Stimulated activated CD4-positive, alpha-beta T cell treated with anti-CD3 and anti-CD28 coated beads, Interleukin-4, amount 100 ng/mL, for 48 hours (primary cell): Measurements from ENCODE around the gene HCN1.
"Not testable (repeated sequence)": the region's sequence is repeated elsewhere in the genome, so short reads cannot be mapped to it uniquely, and the experiment has no call there.

Experiments used
- DNase-seq, 2 donors: peaks; one replicate each; pipeline ENCODE4 v3.0.0-alpha.2; 2020; ENCODE audit warnings: low read depth in 2 of 2

The HCN1 gene

DNA sequence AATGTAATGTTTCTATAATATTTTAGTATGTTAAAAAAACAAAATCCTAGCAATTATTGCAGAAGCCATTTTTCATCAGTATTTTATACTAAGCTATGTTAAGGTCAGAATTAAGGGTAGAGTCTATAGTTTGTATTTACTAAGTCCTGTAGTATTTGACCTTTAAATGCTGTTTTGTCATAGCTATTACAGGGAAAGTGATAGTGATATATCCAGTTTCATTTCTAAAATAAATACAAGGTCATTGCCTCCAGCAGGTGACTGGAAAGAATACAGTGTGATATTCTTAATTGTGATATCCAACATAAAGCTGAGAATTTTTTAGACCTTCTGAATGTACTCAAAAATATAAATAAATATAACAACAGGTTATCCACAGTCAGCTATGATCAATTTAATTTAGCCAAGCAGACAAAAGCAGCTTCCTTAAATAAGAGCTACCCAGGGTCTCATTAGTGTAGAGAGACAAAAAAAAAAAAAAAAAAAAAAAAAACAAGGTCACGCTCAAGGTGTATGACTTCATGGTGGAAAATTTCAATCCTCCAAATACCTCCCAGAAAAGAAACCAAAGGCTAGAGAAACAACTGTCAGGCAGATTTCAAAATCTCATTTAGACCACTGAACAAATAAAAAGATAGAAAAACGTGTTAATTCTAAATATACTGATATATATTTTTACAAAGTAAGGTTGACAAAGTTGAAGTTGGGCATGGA, 278.7 kb downstream of the HCN1 start:
- DNase-seq, result no peak

DNA sequence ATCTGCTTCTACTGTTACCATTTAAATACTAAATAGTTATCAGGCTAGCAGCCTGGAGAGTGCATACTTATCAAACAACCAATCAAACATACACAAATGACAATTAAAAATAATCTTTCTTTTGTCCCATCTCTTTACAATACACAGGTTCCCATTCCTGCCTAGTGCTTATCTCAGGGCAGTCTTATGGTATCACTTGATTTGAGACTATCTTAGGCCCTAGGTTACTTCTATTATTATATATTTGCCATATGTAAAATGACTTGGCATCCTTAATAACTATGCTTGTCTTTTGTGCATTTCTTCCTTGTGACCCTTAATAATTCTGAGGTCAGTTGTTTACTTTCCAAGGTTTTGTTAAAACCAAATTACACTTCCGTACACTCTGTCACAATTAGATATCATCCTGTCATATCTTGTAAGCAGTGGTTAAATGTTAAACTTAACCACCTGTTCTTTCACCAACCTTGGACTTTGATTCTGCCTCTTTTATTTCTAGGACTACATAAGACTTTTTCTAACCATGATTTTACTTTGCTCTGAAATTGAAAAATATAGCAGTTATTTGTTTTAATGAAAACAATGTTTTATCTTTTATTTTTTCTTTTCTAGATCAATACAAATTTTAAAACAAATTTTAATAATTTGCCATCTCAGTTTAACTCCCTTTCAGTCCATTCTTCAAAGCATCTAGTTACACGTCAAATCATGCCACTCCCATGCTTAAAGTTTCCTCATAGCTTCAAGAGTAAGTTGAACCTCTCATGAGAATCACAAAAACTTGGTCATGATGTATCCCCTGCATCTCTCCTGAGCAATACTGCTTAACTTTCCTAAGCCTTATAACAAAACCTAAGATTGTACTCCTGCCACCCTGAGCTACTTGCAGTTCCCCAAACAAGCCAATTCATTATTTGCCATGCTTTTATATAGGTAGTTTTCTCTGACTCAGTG, 281.3 kb downstream of the HCN1 start:
- DNase-seq, result no peak

DNA sequence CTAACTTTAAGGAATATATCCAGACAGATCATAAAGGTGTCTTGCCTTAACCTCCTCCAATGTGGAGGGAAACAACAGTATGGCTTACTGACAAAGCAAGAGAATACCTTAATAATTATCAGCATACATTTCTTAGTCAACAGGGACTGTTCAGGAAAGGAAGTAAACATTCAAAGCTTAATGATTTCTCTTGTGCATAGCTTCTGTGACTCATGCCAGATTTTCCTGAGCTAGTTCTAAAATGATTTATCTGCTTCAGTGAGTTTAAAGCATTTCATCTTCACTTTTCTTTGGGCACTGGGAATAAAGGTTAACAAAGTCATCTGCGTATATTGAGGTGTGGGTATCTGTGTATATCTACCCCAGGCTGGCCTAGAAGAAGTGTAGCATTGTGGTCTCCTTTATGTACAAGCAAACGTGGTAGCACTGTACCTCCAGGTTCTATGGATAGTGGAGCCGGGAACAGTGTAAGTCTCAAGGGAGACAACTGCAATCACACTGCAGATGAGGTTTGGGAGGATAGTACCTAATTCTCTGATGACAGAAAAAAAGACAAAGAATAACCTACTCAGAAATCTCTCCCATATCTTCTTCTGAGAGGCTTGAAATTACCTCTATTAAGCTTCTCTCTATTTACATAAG, 284.1 kb downstream of the HCN1 start:
- no peak for DNase-seq

DNA sequence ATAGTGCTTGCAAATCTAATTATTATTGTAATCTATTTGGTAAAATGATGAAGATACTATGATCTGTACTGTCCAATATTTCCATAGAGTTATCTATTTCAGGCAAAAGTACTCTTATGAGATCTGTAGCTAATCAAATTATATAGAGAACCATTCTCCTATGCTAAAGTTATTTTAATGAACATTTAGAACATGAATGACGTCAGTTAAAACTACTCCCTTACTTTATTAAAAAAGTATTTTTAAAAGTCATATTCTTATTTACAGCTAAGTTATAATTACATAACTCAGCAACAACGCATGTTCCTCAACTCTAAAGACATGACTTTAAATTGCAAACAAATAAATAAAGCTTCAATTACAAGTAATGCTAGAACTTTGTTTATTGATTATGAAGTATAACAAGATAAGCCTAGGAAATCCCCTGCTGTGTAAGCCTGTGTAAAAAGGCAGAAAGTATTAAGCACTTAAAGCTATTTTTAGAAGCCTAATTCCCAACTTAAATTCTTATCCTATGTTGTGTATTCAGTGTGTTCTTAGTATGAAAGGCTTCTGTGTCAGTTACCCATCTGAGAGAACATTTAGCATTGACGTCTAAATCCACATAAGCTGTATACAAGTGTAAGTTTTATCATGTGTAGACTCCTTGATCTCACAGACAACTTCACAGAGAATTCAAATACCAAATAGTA, 285.7 kb downstream of the HCN1 start:
- DNase-seq, result no peak

DNA sequence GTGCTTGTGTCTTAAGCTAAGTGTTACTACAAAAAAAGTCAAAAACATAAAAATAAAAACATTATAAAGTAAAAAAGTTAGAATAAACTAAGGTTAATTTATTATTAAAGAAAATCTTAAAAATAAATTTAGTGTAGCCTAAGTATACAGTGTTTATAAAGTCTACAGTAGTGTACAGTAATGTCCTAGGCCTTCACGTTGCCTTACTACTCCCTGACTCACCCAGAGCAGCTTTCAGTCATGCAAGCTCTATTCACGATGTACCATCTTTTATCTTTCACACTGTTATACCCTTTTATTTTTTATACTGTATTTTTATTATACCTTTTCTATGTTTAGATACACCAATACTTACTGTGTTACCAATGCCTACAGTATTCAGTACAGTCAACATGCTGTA, 288.1 kb downstream of the HCN1 start:
- no peak for DNase-seq

DNA sequence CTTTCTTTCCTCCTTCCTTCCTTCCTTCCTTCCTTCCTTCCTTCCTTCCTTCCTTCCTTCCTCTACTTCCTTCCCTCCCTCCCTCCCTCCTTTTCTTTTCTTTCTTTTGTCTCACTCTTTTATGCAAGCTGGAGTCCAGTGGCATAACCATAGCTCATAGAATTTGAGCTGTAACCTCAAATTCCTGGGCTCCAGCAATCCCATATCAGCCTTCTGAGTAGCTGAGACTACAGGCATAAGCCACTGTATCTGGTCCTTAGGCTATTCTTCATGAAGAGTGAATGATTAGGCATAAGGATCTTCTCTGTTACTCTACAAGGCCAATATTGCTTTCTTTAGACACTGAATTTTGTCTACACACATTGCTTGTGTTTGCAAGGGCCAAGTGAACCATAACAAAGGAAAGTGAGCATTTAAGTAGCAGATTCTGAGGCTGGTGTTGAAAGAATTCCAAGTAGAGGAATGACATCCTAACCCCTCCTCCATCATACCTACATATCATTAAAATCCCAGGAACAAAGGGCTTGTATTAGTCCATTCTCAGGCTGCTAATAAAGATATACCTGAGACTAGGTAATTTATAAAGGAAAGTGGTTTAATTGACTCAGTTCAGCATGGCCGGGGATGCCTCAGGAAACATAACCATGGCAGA, 293.2 kb downstream of the HCN1 start:
- DNase-seq, result no peak

DNA sequence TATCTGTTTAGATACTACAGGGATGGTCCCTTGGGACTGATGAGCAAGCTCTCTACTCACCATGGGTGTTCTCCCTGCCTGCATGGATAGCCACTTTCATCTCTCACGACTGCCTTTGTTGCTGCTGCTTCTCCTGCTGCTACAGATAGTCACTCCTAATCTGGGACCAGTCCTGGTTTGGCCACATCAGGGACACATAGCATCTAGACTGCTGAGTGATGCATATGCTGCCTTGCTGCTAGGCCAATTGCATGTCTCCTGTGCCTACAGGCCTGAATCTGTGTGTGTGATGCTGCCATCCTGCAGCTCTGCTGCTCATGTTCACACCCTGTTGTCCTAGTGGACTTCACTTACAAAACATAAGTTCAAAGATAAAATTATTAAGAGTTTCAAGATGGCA, 297.1 kb downstream of the HCN1 start:
- no peak for DNase-seq

DNA sequence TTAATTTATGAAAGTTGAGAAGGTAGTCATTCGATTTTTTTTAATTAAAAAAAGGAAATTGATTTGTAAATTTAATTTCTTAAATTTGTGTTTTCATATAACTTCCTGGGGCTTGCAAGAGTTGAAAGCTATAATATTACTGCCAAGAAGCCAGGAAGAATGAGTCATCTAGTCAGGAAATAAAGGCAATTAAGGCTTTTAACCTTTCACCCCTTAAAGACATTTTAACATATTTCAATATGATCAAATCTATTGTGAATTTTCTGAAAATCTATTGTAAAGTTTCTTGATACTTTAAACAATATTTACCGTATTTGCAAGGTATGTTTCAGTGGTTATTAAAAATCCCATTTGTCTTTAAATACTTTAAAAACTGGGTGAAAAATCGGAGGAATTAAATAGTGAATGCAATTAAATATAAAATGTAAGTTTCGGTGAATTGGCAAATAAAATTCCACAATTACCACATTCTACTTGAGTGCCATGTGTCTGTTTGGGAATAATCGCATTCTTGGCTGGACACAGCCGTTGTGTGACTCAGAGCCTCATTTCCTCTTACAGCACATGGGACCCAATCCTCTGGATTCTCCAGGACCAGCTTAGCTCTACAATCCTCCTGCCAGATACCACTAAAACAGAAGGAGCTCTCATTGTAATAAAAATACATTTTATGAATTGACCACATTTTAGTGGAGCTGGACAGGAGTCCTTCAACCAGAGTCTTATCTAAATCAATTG, 310.7 kb downstream of the HCN1 start:
- no peak for DNase-seq

DNA sequence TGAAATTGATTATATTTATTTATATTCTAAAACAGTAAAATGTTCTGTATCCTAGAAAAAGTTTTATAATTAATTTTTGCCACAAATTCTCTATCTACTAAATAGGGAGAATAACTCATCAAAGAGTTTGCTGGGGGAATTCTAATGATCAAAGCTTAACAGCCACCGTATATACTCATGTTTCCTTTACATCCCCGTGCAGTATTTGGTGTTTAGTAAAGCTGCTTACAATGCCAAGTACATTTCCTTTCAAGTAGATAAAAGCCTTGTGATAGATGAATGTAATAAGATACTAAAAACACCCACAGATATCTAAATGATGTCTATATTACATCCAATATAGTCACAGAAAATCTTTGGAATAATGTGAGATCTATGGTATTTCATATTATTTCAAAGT, 312.2 kb downstream of the HCN1 start:
- no peak for DNase-seq

DNA sequence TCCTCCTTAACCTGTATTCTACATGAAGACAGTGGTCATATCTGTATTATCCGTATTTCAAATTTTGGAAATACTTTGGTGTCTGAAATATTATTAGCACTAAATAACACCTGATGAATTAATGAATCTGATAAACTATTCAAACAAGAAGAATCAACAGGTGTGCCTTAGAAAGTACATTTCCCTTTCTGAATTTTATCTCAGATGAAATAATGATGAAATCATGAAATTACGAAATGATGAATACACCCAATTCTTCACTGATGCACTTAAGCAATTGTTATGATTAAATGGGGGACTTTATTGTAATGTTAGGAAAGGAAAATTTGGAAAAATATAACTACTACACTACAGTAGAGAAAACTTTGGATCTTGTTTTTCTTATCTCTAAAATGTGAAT, 313.6 kb downstream of the HCN1 start:
- DNase-seq, result no peak

DNA sequence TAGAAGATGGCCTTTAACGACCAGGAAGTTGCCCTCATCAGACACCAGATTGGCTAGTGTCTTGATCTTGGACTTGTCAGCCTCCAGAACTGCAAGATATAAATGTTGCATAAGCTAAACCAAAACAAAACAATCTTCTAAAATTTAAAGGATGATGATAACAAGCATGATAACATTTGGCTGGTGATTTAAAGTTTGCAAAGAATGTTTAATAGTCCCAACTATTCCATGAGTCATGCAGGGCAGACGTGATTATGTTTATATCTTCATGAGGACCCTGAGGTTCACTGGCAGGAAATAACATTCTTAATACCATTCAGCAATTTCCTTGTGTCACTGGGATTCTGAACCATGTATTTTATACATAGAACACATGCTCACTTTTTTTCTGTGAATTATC, 319.8 kb downstream of the HCN1 start:
- DNase-seq, result no peak

DNA sequence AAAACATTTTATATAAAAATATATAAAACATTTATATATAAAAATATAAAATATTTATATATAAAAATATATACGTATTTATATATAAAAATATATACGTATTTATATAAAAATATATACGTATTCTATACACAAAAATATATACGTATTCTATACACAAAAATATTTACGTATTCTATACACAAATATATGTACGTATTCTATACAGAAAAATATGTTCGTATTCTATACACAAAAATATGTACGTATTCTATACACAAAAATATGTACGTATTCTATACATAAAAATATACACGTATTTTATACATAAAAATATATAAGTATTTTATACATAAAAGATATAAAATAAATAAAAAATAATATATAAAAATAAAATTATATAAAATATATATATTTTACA, 323.6 kb downstream of the HCN1 start:
- no peak for DNase-seq

DNA sequence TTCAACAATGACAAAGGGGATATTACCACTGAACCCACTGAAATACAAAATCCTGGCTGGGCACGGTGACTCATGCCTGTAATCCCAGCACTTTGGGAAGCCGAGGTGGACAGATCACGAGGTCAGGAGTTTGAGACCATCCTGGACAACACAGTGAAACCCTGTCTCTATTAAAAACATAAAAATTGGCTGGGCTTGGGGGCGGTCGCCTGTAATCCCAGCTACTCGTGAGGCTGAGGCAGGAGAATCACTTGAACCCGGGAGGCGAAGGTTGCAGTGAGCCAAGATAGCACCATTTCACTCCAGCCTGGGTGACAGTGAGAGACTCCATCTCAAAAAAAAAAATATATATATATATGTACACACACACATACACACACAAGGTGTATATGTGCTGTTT, 324.8 kb downstream of the HCN1 start:
- DNase-seq, result not testable (repeated sequence)

DNA sequence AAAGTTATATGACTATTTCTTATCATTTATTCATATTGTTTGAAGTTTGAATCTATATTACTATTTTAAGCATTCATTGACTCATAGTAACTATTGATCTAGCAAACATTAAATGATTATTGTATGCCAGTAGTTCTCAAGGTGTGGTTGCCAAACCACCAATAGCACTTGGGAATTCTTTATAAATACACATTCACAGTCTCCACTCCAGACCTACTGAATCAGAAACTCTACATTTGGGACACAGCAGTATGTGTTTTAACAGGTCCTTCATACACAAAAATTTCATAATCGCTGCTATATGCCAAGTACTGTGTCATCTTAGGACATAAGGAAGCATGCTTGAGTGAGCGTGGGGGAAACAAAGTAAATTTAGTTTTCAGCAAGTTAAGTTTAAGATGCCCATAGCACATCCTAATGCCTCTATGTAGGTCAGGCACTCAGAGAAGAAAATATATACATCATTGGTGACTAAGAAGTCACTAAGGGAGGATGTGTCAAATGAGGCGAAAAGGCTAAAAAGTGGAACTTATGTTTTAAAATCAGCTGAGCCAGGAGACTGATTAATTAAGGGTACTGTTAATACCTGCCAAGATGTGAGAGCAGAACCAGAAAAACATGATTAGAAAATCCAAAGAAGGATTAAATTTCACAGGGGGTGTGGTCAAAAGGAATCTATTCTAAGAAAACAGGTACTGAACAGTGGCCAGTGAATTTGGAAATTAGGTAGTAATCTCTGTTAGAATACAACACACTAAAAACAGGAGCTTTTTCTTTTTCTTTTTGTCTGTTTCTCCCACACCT, 340.8 kb downstream of the HCN1 start:
- DNase-seq, result no peak

DNA sequence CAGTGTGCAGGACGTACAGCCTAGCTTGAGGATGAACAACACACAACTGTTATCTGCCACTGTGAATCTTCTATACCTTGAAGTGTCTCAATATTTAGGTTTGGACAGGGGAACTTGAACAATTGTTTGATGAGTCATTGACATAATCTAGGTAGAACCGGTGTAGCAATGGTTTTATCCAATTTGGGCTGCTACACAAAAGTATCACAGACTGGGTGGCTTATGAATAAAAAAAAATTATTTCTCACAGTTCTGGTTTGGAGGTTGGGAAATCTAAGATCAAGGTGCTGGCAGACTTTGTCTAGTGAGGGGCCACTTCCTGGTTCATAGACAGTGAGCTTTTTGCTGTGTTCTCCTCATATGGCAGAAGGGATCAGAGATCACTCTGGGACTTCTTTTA, 359.7 kb downstream of the HCN1 start:
- no peak for DNase-seq

DNA sequence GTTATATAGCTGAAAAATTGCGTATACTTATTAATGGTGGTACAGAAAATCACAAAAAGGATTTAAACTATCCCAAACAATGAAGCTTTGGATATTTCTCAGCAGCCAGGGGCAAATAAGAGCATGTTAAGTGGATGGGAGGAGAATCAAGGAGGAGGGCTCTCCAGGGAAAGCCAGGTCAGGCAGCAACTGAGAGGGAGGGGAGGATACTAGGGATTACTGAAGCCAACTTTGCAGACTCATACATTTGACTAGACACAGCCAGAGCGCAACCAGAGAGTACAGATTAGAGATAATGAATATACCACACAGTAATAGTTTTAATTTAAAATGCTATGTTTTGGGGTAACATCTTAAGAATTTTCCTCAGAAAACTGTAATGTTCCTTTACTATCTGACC, 360.2 kb downstream of the HCN1 start:
- DNase-seq, result no peak

DNA sequence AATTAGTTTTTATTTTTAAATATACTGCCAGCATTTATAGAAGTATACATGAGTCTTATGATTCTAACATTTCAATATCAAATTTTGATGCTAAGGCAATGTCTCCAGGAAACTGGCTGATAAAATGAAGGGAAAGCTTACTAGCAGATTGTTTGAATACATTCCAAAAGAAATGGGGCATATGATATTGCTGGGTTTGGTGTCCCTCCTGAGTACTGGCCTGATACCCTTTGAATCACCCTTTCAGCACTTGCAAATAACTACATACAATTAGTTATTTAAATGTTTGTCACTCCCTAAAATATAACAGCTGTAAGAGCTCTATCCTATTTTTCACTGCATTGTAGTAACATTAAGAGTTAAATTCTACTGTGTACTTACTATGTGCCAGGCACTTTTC, 360.8 kb downstream of the HCN1 start:
- no peak for DNase-seq

DNA sequence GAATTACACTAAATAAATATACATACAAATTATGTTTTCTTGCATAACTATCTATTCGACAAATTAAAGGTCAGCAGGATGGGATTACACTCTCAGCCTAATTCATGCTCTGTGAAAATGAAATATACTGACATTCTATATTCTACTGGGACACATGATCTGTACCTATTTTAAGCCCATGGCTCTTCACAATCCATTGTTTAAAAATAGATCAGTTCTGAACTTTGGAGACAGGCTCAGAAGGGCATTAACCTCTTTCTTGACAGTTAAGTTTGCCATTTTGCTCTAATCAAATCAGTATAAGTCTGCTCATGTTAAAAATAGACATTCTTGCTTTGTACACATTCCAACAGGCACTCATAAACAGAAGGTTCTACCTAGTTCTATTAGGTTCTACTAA, 361.2 kb downstream of the HCN1 start:
- no peak for DNase-seq

DNA sequence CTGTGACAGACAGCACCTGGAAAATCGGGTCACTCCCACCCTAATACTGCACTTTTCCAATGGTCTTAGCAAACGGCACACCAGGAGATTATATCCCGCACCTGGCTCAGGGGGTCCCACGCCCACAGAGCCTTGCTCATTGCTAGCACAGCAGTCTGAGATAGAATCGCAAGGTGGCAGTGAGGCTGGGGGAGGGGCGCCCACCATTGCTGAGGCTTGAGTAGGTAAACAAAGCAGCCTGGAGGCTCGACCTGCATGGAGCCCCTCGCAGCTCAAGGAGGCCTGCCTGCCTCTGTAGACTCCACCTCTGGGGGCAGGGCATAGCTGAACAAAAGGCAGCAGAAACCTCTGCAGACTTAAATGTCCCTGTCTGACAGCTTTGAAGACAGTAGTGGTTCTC, 383.6 kb downstream of the HCN1 start:
- DNase-seq, result not testable (repeated sequence)

DNA sequence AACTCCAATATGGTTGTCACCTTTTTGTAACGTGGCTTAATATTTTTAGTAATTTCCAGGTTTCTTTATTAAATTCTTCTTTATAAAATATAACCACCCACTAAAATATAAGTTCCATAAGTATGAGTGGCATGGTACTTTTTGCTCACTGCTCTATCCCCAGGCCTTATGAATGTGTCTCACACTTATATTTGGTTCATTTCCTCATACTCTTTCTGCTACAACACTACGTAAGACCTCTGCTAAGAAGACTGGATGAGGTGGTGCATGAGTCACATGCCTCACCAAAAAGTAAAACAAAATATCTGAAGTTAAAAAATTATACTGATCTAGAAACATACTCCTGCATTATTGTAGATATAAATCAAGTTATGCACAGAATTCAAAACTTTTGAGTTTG, 400.9 kb downstream of the HCN1 start:
- DNase-seq, result no peak
